GM12878 (cell line): Measurements from ENCODE around the gene C16orf86. TPM values are rescaled to one million over a fixed set of nuclear protein-coding genes. Genes with fewer than 3 reads are reported as not detected.

ENCODE experiments used
- ATAC-seq: fragments of 200-7000 bp; cut with Tn5 transposase; 3 replicates; pipeline ENCODE4 v1.9.1; 2020; ENCODE audit warnings: mild to moderate bottlenecking, moderate library complexity
- BruUV-seq: library from RNA; stranded (reverse); fragments of 400-500 nt; replicated peaks from 2 replicates; lab custom pipeline; 2021; lab: Mats Ljungman, UMichigan
- CTCF ChIA-PET: fragments of 300-600 bp; sonication (Branson Sonifier 250); formaldehyde crosslinking; extraction: SDS; loops from one replicate; lab custom pipeline; 2021; ENCODE audit warnings: inconsistent platforms; lab: Yijun Ruan, JAX
- POLR2A ChIA-PET: fragments of 350-600 bp; formaldehyde crosslinking; extraction: SDS; loops from one replicate; lab custom pipeline; 2021; ENCODE audit warnings: inconsistent platforms; lab: Charles Lee
- RAD21 ChIA-PET: fragments of 300-600 bp; sonication (Branson Sonifier 250); formaldehyde crosslinking; loops from one replicate; lab custom pipeline; 2023; ENCODE audit warnings: antibody characterized with exemption; ENCODE audit not compliant: unreplicated experiment; lab: Charles Lee
- SMC1A ChIA-PET: fragments of 300-600 bp; sonication (Branson Sonifier 250); formaldehyde crosslinking; loops from one replicate; lab custom pipeline; 2023; ENCODE audit not compliant: unreplicated experiment, uncharacterized antibody; lab: Charles Lee
- DNase-seq: peaks from one replicate; pipeline ENCODE4 v3.0.0-alpha.2; 2011; ENCODE audit warnings: low read depth, low spot score
- FAIRE-seq: peaks from 3 replicates; lab custom pipeline; 2011; peaks lifted over from hg19 to GRCh38; lab: Jason Lieb, UNC
- H2AFZ ChIP-seq: 2 replicates; pipeline ENCODE4 v1.6.0; 2011; ENCODE audit warnings: low read depth, low read length, control low read depth; ENCODE audit not compliant: control insufficient read depth
- H3K27ac ChIP-seq: 2 replicates; pipeline ENCODE4 v1.5.1; 2011; ENCODE audit warnings: control low read depth; ENCODE audit not compliant: control insufficient read depth, insufficient read depth
- H3K27me3 ChIP-seq, 2 experiments: replicated peaks in 1 of 2; 2 replicates each; pipeline versions ENCODE4 v1.6.0 to v1.6.1; 2011; ENCODE audit warnings: low read length in 1 of 2; ENCODE audit not compliant: control insufficient read depth in 2 of 2, insufficient read depth in 2 of 2
- H3K36me3 ChIP-seq, 2 experiments: 2 replicates each; pipeline ENCODE4 v1.5.1; 2011; ENCODE audit warnings: low read length in 1 of 2; ENCODE audit not compliant: control insufficient read depth in 2 of 2, insufficient read depth in 2 of 2
- H3K4me1 ChIP-seq: 2 replicates; pipeline ENCODE4 v1.6.1; 2011; ENCODE audit warnings: mild to moderate bottlenecking, low read length, moderate library complexity, mixed read lengths; ENCODE audit not compliant: control insufficient read depth, insufficient read depth
- H3K4me2 ChIP-seq: 2 replicates; pipeline ENCODE4 v1.6.0; 2011; ENCODE audit warnings: control low read depth; ENCODE audit not compliant: control insufficient read depth, insufficient read depth
- H3K4me3 ChIP-seq: fragments of 200-600 bp; sonication (generic); 2 replicates; pipeline ENCODE4 v1.5.1; 2016
- H3K79me2 ChIP-seq: 2 replicates; pipeline ENCODE4 v1.6.0; 2011; ENCODE audit warnings: low read length; ENCODE audit not compliant: control insufficient read depth, insufficient read depth
- H3K9ac ChIP-seq: 2 replicates; pipeline ENCODE4 v1.8.0; 2011; ENCODE audit warnings: low read length, control low read depth, mixed read lengths; ENCODE audit not compliant: control insufficient read depth, insufficient read depth
- H3K9me3 ChIP-seq: replicated peaks from 3 replicates; pipeline ENCODE4 v1.5.1; 2011; ENCODE audit warnings: mild to moderate bottlenecking, low read length; ENCODE audit not compliant: control insufficient read depth, insufficient read depth
- H4K20me1 ChIP-seq: 2 replicates; pipeline ENCODE4 v1.6.0; 2011; ENCODE audit not compliant: control insufficient read depth, insufficient read depth
- ATF3 ChIP-seq: IDR thresholded peaks from 2 replicates; pipeline ENCODE4 v1.6.1; 2011; ENCODE audit warnings: low read depth, mild to moderate bottlenecking, low read length, moderate library complexity, borderline replicate concordance; ENCODE audit errors: extremely low read depth
- CHD1 ChIP-seq: IDR thresholded peaks from 2 replicates; pipeline ENCODE4 v1.6.1; 2012; ENCODE audit warnings: low read depth, low read length, improper control_type of control experiment
- HDGF ChIP-seq: fragments of 450-650 bp; IDR thresholded peaks from 2 replicates; pipeline ENCODE4 v1.6.1; 2016; ENCODE audit warnings: antibody characterized with exemption
- POLR2A ChIP-seq: IDR thresholded peaks from 2 replicates; pipeline ENCODE4 v1.6.1; 2011; ENCODE audit warnings: low read depth, mild to moderate bottlenecking, low read length
- POLR2AphosphoS5 ChIP-seq: IDR thresholded peaks from 2 replicates; pipeline ENCODE4 v1.6.1; 2011; ENCODE audit warnings: mild to moderate bottlenecking, low read length, inconsistent platforms
- WGBS: methylation state at CpG from one replicate; pipeline ENCODE4 v1.1.6; 2016; ENCODE audit warnings: low lambda C conversion rate; ENCODE audit not compliant: insufficient replicate concordance, insufficient coverage; ENCODE audit errors: missing lambda C conversion rate; 5-methylcytosine and 5-hydroxymethylcytosine counted together
- in situ Hi-C: fragments of 300-500 bp; cut with MboI; formaldehyde crosslinking; loops from 9 replicates; pipeline ENCODE4 v1.14.3; 2018; ENCODE audit warnings: mixed read lengths
- intact Hi-C: fragments of 100-400 bp; cut with micrococcal nuclease; formaldehyde crosslinking; loops from one replicate; pipeline ENCODE4 v1.14.2; 2022; ENCODE audit not compliant: unreplicated experiment
- polyA plus RNA-seq, 11 experiments: library from polyadenylated mRNA; depleted of rRNA in 4 of 11; unstranded in 6 of 11; stranded (reverse) in 5 of 11; fragments of >200 nt; fragmentation: Nextera tagmentation in 4 of 11; fragmentation: Illumina TruSeq in 1 of 11; extraction: Ambion mirVana in 4 of 11; extraction: Trizol in 1 of 11; gene quantifications; 1 replicate in 1 of 11; 2 replicates in 10 of 11; pipeline versions ENCODE4 v1.2.1 to v1.2.3, GENCODE V29; 2011 to 2016; ENCODE audit warnings: inconsistent platforms in 2 of 11, missing spikeins in 2 of 11, low read depth in 1 of 11
- total RNA-seq, 4 experiments: library from RNA; depleted of rRNA in 3 of 4; stranded (reverse); fragments of >200 nt in 3 of 4; fragmentation: Illumina TruSeq in 1 of 4; extraction: Trizol in 1 of 4; gene quantifications; 2 replicates each; pipeline versions ENCODE4 v1.2.1 to v1.2.3, GENCODE V29; 2013 to 2021

The C16orf86 gene
- total and polyA plus RNA-seq, 10 of the 15 experiments (the other 5 are each of a cell fraction or from before 2014, with no cell fraction given), result 0.11 to 3.3 (median 1.6) TPM

DNA sequence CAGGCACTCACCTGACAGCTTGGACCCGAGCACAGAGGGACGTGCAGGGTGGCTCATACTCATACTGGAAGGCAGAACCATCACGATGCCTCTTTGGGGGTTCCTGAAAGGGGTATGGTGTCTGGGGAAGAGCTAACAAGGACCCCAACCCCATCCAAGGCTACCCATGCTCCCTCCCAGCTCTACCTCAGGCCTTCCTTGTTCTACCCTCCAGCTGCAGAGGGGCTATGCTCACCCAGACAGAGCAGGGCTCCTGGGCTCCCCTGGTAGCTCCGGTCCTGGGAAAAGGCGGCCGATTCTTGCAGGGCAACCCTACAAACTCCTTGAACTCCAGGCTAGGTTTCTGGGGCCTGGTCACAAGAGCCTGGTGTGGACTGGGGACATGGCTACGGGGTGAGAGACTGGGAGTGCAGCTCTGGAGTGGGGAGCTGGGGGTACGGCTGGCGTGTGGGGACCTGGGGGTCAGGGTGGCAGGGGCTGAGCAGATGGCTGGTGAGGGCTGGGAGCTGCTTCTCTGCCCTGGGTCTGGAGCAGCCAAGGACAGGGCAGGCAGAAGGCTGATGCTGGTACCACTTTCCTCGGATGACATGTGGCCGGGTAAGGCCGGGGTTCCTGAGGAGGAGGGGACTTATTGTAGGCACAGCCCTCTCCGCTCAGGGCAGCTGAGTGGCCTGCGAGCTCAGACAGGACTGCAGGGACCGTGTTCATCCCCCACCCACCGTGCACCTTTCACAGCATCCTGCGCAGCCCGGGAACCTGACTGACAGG is 8.7 kb upstream of the C16orf86 start:
- intact Hi-C loops, result no loop called here
- in situ Hi-C loops, result no loop called here

More for the DNA sequence above, 8.7 kb upstream of the C16orf86 start:
- BruUV-seq, result no TSS peak
- no peak for TF ChIP-seq HDGF
- no peak for TF ChIP-seq ATF3
- peak; percentile 33; the same call in 1 of the 2 replicates for TF ChIP-seq POLR2AphosphoS5
- TF ChIP-seq CHD1, result no peak
- TF ChIP-seq POLR2A, result peak; percentile 43
- ChIA-PET CTCF (interaction anchor here (0.9 to 4.3 kb wide), 6 partner anchors 11 to 164 kb away, joined by 3 to 29 read pairs (median 8); partner anchors contain the start of gene CARMIL2), POLR2A (interaction anchor here (1.2 to 2.7 kb wide), 6 partner anchors 11 to 128 kb away, joined by 3 to 8 read pairs (median 3); no protein-coding TSS in a partner anchor), RAD21 (interaction anchor here (1.2 to 3.2 kb wide), 3 partner anchors 13 to 144 kb away, joined by 3 to 17 read pairs (median 5); partner anchors contain the start of genes CARMIL2 and CTCF), SMC1A (interaction anchor here (1.0 to 2.1 kb wide), 2 partner anchors 12 to 111 kb away, joined by 5 to 7 read pairs; partner anchors contain the start of gene CARMIL2)
- no peak overlapping the region; the same call in 1 of the 2 replicates for H3K4me2 ChIP-seq
- FAIRE-seq, result no peak
- WGBS, result 83% methylated on average over 18 of the region's 18 CpGs
- no peak overlapping the region for H3K4me3 ChIP-seq
- peaks cover 10% of the 10 kb centered on the region for H3K4me1 ChIP-seq
- no peak overlapping the region for H3K9ac ChIP-seq
- H3K79me2 ChIP-seq, result peaks cover 12% of the 10 kb centered on the region
- H3K9me3 ChIP-seq, result no peaks in the 10 kb centered on the region
- H3K27ac ChIP-seq, result no peak overlapping the region
- no peaks in the 10 kb centered on the region for H3K27me3 ChIP-seq
- ATAC-seq, result no peak
- H2AFZ ChIP-seq, result no peak overlapping the region
- H4K20me1 ChIP-seq, result no peaks in the 10 kb centered on the region
- peaks cover 12 to 15% of the 10 kb centered on the region in 2 experiments for H3K36me3 ChIP-seq
- no peak for DNase-seq
